Transverse colon (tissue), 4 donors: ENCODE results near the gene RORB. TPM values are rescaled to one million over a fixed set of nuclear protein-coding genes. Genes with fewer than 3 reads are reported as not detected.
A peak's percentile ranks its signal among the peaks of the same experiment; 100 is the strongest.

Experiments
- DNase-seq: peaks from one replicate; pipeline ENCODE4 v3.0.0-alpha.2; 2019
- H3K27ac ChIP-seq, 4 donors: fragments of 200-600 bp; sonication (generic); 2 replicates each; pipeline ENCODE4 v1.5.1; 2016 to 2018; ENCODE audit warnings: inconsistent platforms in 4 of 4
- H3K27me3 ChIP-seq: fragments of 200-600 bp; sonication (generic); 2 replicates; pipeline ENCODE4 v1.5.1; 2017; ENCODE audit warnings: inconsistent platforms
- H3K36me3 ChIP-seq, 4 donors: fragments of 200-600 bp; sonication (generic); 2 replicates each; pipeline ENCODE4 v1.5.1; 2017 to 2019; ENCODE audit warnings: inconsistent platforms in 4 of 4
- H3K4me1 ChIP-seq, 4 donors: fragments of 200-600 bp; sonication (generic); 2 replicates each; pipeline ENCODE4 v1.5.1; 2017 to 2020; ENCODE audit warnings: inconsistent platforms in 4 of 4
- H3K4me3 ChIP-seq, 4 donors: fragments of 200-600 bp; sonication (generic); 1 replicate in 1 of 4; 2 replicates in 3 of 4; pipeline versions ENCODE4 v1.5.1 to v1.6.1; 2017 to 2019; ENCODE audit warnings: inconsistent platforms in 4 of 4
- H3K9me3 ChIP-seq, 2 donors: fragments of 200-600 bp; sonication (generic); 2 replicates each; pipeline ENCODE4 v1.5.1; 2017 to 2019; ENCODE audit warnings: inconsistent platforms in 2 of 2
- CTCF ChIP-seq, 5 experiments: fragments of 200-600 bp in 3 of 5; fragments of 450-650 bp in 2 of 5; sonication (generic) in 3 of 5; IDR thresholded peaks; 1 replicate in 2 of 5; 2 replicates in 3 of 5; pipeline ENCODE4 v1.5.1; 2016 to 2017; ENCODE audit warnings: antibody characterized with exemption in 5 of 5, inconsistent platforms in 3 of 5, mild to moderate bottlenecking in 2 of 5, moderate library complexity in 1 of 5
- EP300 ChIP-seq: sonication (generic); formaldehyde crosslinking; IDR thresholded peaks from one replicate; pipeline ENCODE4 v1.6.1; 2017; ENCODE audit warnings: antibody characterized with exemption, low read depth
- POLR2A ChIP-seq: fragments of 450-650 bp; IDR thresholded peaks from one replicate; pipeline ENCODE4 v1.6.1; 2016; ENCODE audit warnings: antibody characterized with exemption, mild to moderate bottlenecking, moderate library complexity
- POLR2AphosphoS5 ChIP-seq, 3 donors: sonication (generic); formaldehyde crosslinking; IDR thresholded peaks; one replicate each; pipeline ENCODE4 v1.6.1; 2016; ENCODE audit warnings: antibody characterized with exemption in 3 of 3
- WGBS, 2 donors: methylation state at CpG; one replicate each; pipeline ENCODE4 v1.1.5; 2018; ENCODE audit warnings: low coverage in 1 of 2; 5-methylcytosine and 5-hydroxymethylcytosine counted together
- in situ Hi-C, 4 donors: fragments of 200-750 bp; cut with MboI; loops; one replicate each; pipeline versions ENCODE4 v1.15.0 to v1.15.1; 2017; ENCODE audit warnings: low sequenced_read_pairs in 3 of 4, low pct_ligation_motif_present in 1 of 4, low pct_unique_long_range_greater_than_20kb in 1 of 4
- intact Hi-C: fragments of 100-400 bp; cut with DNase I; formaldehyde crosslinking; loops from one replicate; pipeline ENCODE4 v1.15.1; 2023; ENCODE audit warnings: low total_unique reads
- total RNA-seq, 4 donors: library from RNA; depleted of rRNA; stranded (reverse); fragments of >200 nt; gene quantifications; one replicate each; pipeline ENCODE4 v1.1.0, GENCODE V29; 2016

Gene RORB
- total RNA-seq, 4 donors from 2014 or later, result 0.20 to 1.1 (median 0.27) TPM; not detected in 1

GRCh38 chr9:74642376-74642775 is 145.2 kb downstream of the RORB start:
- Histone ChIP-seq H3K36me3 (no peaks in the 10 kb centered on the region), H3K4me1 (no peaks in the 10 kb centered on the region), H3K27ac (no peak overlapping the region), H3K4me3 (no peak overlapping the region), H3K9me3 (no peaks in the 10 kb centered on the region), H3K27me3 (no peaks in the 10 kb centered on the region)
- TF ChIP-seq CTCF (IDR thresholded peaks at IDR 0.05) (no peak), POLR2AphosphoS5 (IDR thresholded peaks at IDR 0.05) (no peak), POLR2A (no peak), EP300 (no peak)
- 84 to 90% methylated on average over 3 to 12 of the region's 12 CpGs for WGBS, 2 donors
- no peak for DNase-seq
- in situ Hi-C loops (no loop called here), intact Hi-C loops (no loop called here)

- H3K36me3 ChIP-seq, result no peaks in the 10 kb centered on the region
- H3K9me3 ChIP-seq, result no peaks in the 10 kb centered on the region
- TF ChIP-seq CTCF (IDR thresholded peaks at IDR 0.05) (no peak), POLR2AphosphoS5 (IDR thresholded peaks at IDR 0.05) (no peak), POLR2A (no peak), EP300 (no peak)
- no peaks in the 10 kb centered on the region for H3K27me3 ChIP-seq
- in situ Hi-C loops (no loop called here), intact Hi-C loops (no loop called here)
- WGBS, 2 donors, result 68 to 72% methylated on average over 5 of the region's 5 CpGs
- H3K4me3 ChIP-seq, result no peak overlapping the region
- no peak for DNase-seq
- H3K27ac ChIP-seq, result no peak overlapping the region
- no peaks in the 10 kb centered on the region for H3K4me1 ChIP-seq
Measured at GRCh38 chr9:74643303-74643923, 146.3 kb downstream of the RORB start.

GRCh38 chr9:74644023-74644422 is 146.9 kb downstream of the RORB start:
- no peak for DNase-seq
- H3K9me3 ChIP-seq, result no peaks in the 10 kb centered on the region
- no peak overlapping the region for H3K27ac ChIP-seq
- WGBS, 2 donors, result 58 to 61% methylated on average over 4 of the region's 4 CpGs
- H3K36me3 ChIP-seq, result no peaks in the 10 kb centered on the region
- in situ Hi-C loops, result no loop called here
- intact Hi-C loops, result no loop called here
- no peak overlapping the region for H3K4me3 ChIP-seq
- no peaks in the 10 kb centered on the region for H3K27me3 ChIP-seq
- H3K4me1 ChIP-seq, result no peaks in the 10 kb centered on the region
- TF ChIP-seq EP300 (no peak), POLR2AphosphoS5 (IDR thresholded peaks at IDR 0.05) (no peak), CTCF (IDR thresholded peaks at IDR 0.05) (no peak), POLR2A (no peak)

- in situ Hi-C loops (no loop called here), intact Hi-C loops (no loop called here)
- WGBS, 2 donors, result 58 to 85% methylated on average over 2 to 3 of the region's 3 CpGs
- Histone ChIP-seq H3K4me3 (no peak overlapping the region), H3K27ac (no peak overlapping the region), H3K27me3 (no peaks in the 10 kb centered on the region), H3K36me3 (no peaks in the 10 kb centered on the region), H3K9me3 (no peaks in the 10 kb centered on the region), H3K4me1 (no peaks in the 10 kb centered on the region)
- DNase-seq, result no peak
- no peak for TF ChIP-seq POLR2A
- TF ChIP-seq CTCF (IDR thresholded peaks at IDR 0.05), result peak in 4 of 5 experiments; percentile 11 to 35 (median 30)
Measured at GRCh38 chr9:74645007-74645639, 148.0 kb downstream of the RORB start.
